GM12891 (cell line): ENCODE measurements around the gene SHCBP1L.
"Not testable (repeated sequence)": the region's sequence is repeated elsewhere in the genome, so short reads cannot be mapped to it uniquely, and the experiment has no call there.

Experiments
- POLR2A ChIP-seq: IDR thresholded peaks from 2 replicates; pipeline ENCODE4 v1.6.1; 2011; ENCODE audit warnings: low read depth, low read length, control low read depth
- POLR2AphosphoS5 ChIP-seq: IDR thresholded peaks from 2 replicates; pipeline ENCODE4 v1.6.1; 2011; ENCODE audit warnings: low read depth, low read length, control low read depth
- TAF1 ChIP-seq: IDR thresholded peaks from 2 replicates; pipeline ENCODE4 v1.6.1; 2011; ENCODE audit warnings: low read depth, low read length, control low read depth

DNA sequence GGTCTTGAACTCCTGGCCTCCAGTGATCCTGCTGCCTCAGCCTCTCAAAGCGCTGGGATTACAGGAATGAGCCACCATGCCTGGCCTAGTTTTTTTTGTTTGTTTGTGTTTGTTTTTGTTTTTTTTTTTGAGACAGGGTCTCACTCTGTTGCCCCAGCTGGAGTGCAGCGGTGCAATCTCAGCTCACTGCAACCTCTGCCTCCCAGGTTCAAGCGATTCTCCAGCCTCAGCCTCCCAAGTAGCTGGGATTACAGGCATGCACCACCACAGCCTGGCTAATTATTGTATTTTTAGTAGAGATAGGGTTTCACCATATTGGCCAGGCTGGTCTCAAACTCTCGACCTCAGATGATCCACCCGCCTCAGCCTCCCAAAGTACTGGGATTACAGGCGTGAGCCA lies 9.6 kb downstream of the SHCBP1L start:
- TF ChIP-seq POLR2A, POLR2AphosphoS5, TAF1: not testable (repeated sequence)
